ENCODE measurements around the gene TBXAS1. TPM values are rescaled to one million over a fixed set of nuclear protein-coding genes. Genes with fewer than 3 reads are reported as not detected.

TBXAS1 gene
- total RNA-seq, 1 donor from 2014 or later = 9.9 TPM

- Histone ChIP-seq H3K27me3 (ENCODE audit: control insufficient read depth in 3 of 3, insufficient read depth in 3 of 3, low read length in 3 of 3) (no peaks in the 10 kb centered on the region), H3K36me3 (ENCODE audit: control insufficient read depth in 3 of 3, insufficient read depth in 3 of 3, low read length in 3 of 3) (peaks cover 0 to 5% (median 2%) of the 10 kb centered on the region in 3 donors)
Measured at GRCh38 chr7:140055833-140056232, 226.8 kb downstream of the TBXAS1 start.

GRCh38 chr7:140056431-140057142 is 227.5 kb downstream of the TBXAS1 start:
- H3K9me3 ChIP-seq (ENCODE audit: control insufficient read depth in 3 of 3, low read length in 3 of 3) = no peaks in the 10 kb centered on the region
- H3K9ac ChIP-seq (ENCODE audit: low read depth in 1 of 3, low read length in 3 of 3) = no peak overlapping the region
- H3K4me1 ChIP-seq (ENCODE audit: control insufficient read depth in 3 of 3, insufficient read depth in 3 of 3, low read length in 3 of 3) = peaks cover 17 to 25% (median 17%) of the 10 kb centered on the region in 3 donors
- no peak overlapping the region for H3K27ac ChIP-seq (ENCODE audit: low read depth, low read length)
- peaks cover 0 to 5% (median 2%) of the 10 kb centered on the region in 3 donors for H3K36me3 ChIP-seq (ENCODE audit: control insufficient read depth in 3 of 3, insufficient read depth in 3 of 3, low read length in 3 of 3)
- H3K27me3 ChIP-seq (ENCODE audit: control insufficient read depth in 3 of 3, insufficient read depth in 3 of 3, low read length in 3 of 3) = no peaks in the 10 kb centered on the region
- H3K4me3 ChIP-seq (ENCODE audit: low read length in 3 of 3) = no peak overlapping the region

More at GRCh38 chr7:140055833-140056232, 226.8 kb downstream of the TBXAS1 start:
- no peaks in the 10 kb centered on the region for H3K9me3 ChIP-seq (ENCODE audit: control insufficient read depth in 3 of 3, low read length in 3 of 3)
- no peak overlapping the region for H3K4me3 ChIP-seq (ENCODE audit: low read length in 3 of 3)
- H3K9ac ChIP-seq (ENCODE audit: low read depth in 1 of 3, low read length in 3 of 3) = no peak overlapping the region
- peaks cover 11 to 17% (median 14%) of the 10 kb centered on the region in 3 donors for H3K4me1 ChIP-seq (ENCODE audit: control insufficient read depth in 3 of 3, insufficient read depth in 3 of 3, low read length in 3 of 3)
- H3K27ac ChIP-seq (ENCODE audit: low read depth, low read length) = no peak overlapping the region

GRCh38 chr7:140057143-140057535 is 228.1 kb downstream of the TBXAS1 start:
- no peaks in the 10 kb centered on the region for H3K27me3 ChIP-seq (ENCODE audit: control insufficient read depth in 3 of 3, insufficient read depth in 3 of 3, low read length in 3 of 3)
- peaks cover 17 to 28% (median 19%) of the 10 kb centered on the region in 3 donors for H3K4me1 ChIP-seq (ENCODE audit: control insufficient read depth in 3 of 3, insufficient read depth in 3 of 3, low read length in 3 of 3)
- H3K9me3 ChIP-seq (ENCODE audit: control insufficient read depth in 3 of 3, low read length in 3 of 3) = no peaks in the 10 kb centered on the region
- no peak overlapping the region for H3K27ac ChIP-seq (ENCODE audit: low read depth, low read length)
- no peak overlapping the region for H3K9ac ChIP-seq (ENCODE audit: low read depth in 1 of 3, low read length in 3 of 3)
- no peak overlapping the region for H3K4me3 ChIP-seq (ENCODE audit: low read length in 3 of 3)
- peaks cover 0 to 5% (median 2%) of the 10 kb centered on the region in 3 donors for H3K36me3 ChIP-seq (ENCODE audit: control insufficient read depth in 3 of 3, insufficient read depth in 3 of 3, low read length in 3 of 3)

GRCh38 chr7:140058517-140058916 is 229.5 kb downstream of the TBXAS1 start:
- H3K4me1 ChIP-seq (ENCODE audit: control insufficient read depth in 3 of 3, insufficient read depth in 3 of 3, low read length in 3 of 3) = peaks cover 17 to 31% (median 21%) of the 10 kb centered on the region in 3 donors

GRCh38 chr7:140059273-140060242 is 230.5 kb downstream of the TBXAS1 start:
- Histone ChIP-seq H3K4me3 (ENCODE audit: low read length in 3 of 3) (no peak overlapping the region), H3K9me3 (ENCODE audit: control insufficient read depth in 3 of 3, low read length in 3 of 3) (no peaks in the 10 kb centered on the region), H3K36me3 (ENCODE audit: control insufficient read depth in 3 of 3, insufficient read depth in 3 of 3, low read length in 3 of 3) (peaks cover 0 to 5% (median 0%) of the 10 kb centered on the region in 3 donors), H3K27ac (ENCODE audit: low read depth, low read length) (no peak overlapping the region), H3K4me1 (ENCODE audit: control insufficient read depth in 3 of 3, insufficient read depth in 3 of 3, low read length in 3 of 3) (peaks cover 17 to 31% (median 21%) of the 10 kb centered on the region in 3 donors), H3K27me3 (ENCODE audit: control insufficient read depth in 3 of 3, insufficient read depth in 3 of 3, low read length in 3 of 3) (no peaks in the 10 kb centered on the region), H3K9ac (ENCODE audit: low read depth in 1 of 3, low read length in 3 of 3) (peak overlapping the region in 1 of 3 donors; percentile 17)

More at GRCh38 chr7:140058517-140058916, 229.5 kb downstream of the TBXAS1 start:
- Histone ChIP-seq H3K4me3 (ENCODE audit: low read length in 3 of 3) (no peak overlapping the region), H3K27me3 (ENCODE audit: control insufficient read depth in 3 of 3, insufficient read depth in 3 of 3, low read length in 3 of 3) (no peaks in the 10 kb centered on the region), H3K9me3 (ENCODE audit: control insufficient read depth in 3 of 3, low read length in 3 of 3) (no peaks in the 10 kb centered on the region), H3K9ac (ENCODE audit: low read depth in 1 of 3, low read length in 3 of 3) (no peak overlapping the region), H3K27ac (ENCODE audit: low read depth, low read length) (no peak overlapping the region), H3K36me3 (ENCODE audit: control insufficient read depth in 3 of 3, insufficient read depth in 3 of 3, low read length in 3 of 3) (peaks cover 0 to 5% (median 2%) of the 10 kb centered on the region in 3 donors)

GRCh38 chr7:140060243-140060630 is 231.2 kb downstream of the TBXAS1 start:
- peaks cover 0 to 5% (median 0%) of the 10 kb centered on the region in 3 donors for H3K36me3 ChIP-seq (ENCODE audit: control insufficient read depth in 3 of 3, insufficient read depth in 3 of 3, low read length in 3 of 3)
- peaks cover 17 to 31% (median 21%) of the 10 kb centered on the region in 3 donors for H3K4me1 ChIP-seq (ENCODE audit: control insufficient read depth in 3 of 3, insufficient read depth in 3 of 3, low read length in 3 of 3)
- H3K27me3 ChIP-seq (ENCODE audit: control insufficient read depth in 3 of 3, insufficient read depth in 3 of 3, low read length in 3 of 3) = no peaks in the 10 kb centered on the region
- peak overlapping the region in 1 of 3 donors; percentile 17 for H3K9ac ChIP-seq (ENCODE audit: low read depth in 1 of 3, low read length in 3 of 3)
- peak overlapping the region in 1 of 3 donors; percentile 54 for H3K4me3 ChIP-seq (ENCODE audit: low read length in 3 of 3)
- H3K9me3 ChIP-seq (ENCODE audit: control insufficient read depth in 3 of 3, low read length in 3 of 3) = no peaks in the 10 kb centered on the region
- H3K27ac ChIP-seq (ENCODE audit: low read depth, low read length) = no peak overlapping the region

GRCh38 chr7:140060788-140061606 is 231.9 kb downstream of the TBXAS1 start:
- Histone ChIP-seq H3K9ac (ENCODE audit: low read depth in 1 of 3, low read length in 3 of 3) (peak overlapping the region in 1 of 3 donors; percentile 23), H3K27me3 (ENCODE audit: control insufficient read depth in 3 of 3, insufficient read depth in 3 of 3, low read length in 3 of 3) (no peaks in the 10 kb centered on the region), H3K27ac (ENCODE audit: low read depth, low read length) (peak overlapping the region; percentile 66), H3K36me3 (ENCODE audit: control insufficient read depth in 3 of 3, insufficient read depth in 3 of 3, low read length in 3 of 3) (peaks cover 0 to 5% (median 0%) of the 10 kb centered on the region in 3 donors), H3K9me3 (ENCODE audit: control insufficient read depth in 3 of 3, low read length in 3 of 3) (no peaks in the 10 kb centered on the region), H3K4me1 (ENCODE audit: control insufficient read depth in 3 of 3, insufficient read depth in 3 of 3, low read length in 3 of 3) (peaks cover 17 to 31% (median 21%) of the 10 kb centered on the region in 3 donors), H3K4me3 (ENCODE audit: low read length in 3 of 3) (peak overlapping the region; percentile 22 to 76 (median 54))

GRCh38 chr7:140061607-140061930 is 232.5 kb downstream of the TBXAS1 start:
- Histone ChIP-seq H3K9ac (ENCODE audit: low read depth in 1 of 3, low read length in 3 of 3) (peak overlapping the region in 1 of 3 donors; percentile 81), H3K4me3 (ENCODE audit: low read length in 3 of 3) (peak overlapping the region in 2 of 3 donors; percentile 54 to 76), H3K4me1 (ENCODE audit: control insufficient read depth in 3 of 3, insufficient read depth in 3 of 3, low read length in 3 of 3) (peaks cover 17 to 31% (median 21%) of the 10 kb centered on the region in 3 donors), H3K36me3 (ENCODE audit: control insufficient read depth in 3 of 3, insufficient read depth in 3 of 3, low read length in 3 of 3) (peaks cover 0 to 2% (median 0%) of the 10 kb centered on the region in 3 donors), H3K27ac (ENCODE audit: low read depth, low read length) (peak overlapping the region; percentile 66), H3K9me3 (ENCODE audit: control insufficient read depth in 3 of 3, low read length in 3 of 3) (no peaks in the 10 kb centered on the region), H3K27me3 (ENCODE audit: control insufficient read depth in 3 of 3, insufficient read depth in 3 of 3, low read length in 3 of 3) (no peaks in the 10 kb centered on the region)

GRCh38 chr7:140062118-140062527 is 233.1 kb downstream of the TBXAS1 start:
- H3K27ac ChIP-seq (ENCODE audit: low read depth, low read length) = peak overlapping the region; percentile 66
- H3K4me1 ChIP-seq (ENCODE audit: control insufficient read depth in 3 of 3, insufficient read depth in 3 of 3, low read length in 3 of 3) = peaks cover 17 to 31% (median 21%) of the 10 kb centered on the region in 3 donors
- peak overlapping the region; percentile 74 to 83 (median 81) for H3K9ac ChIP-seq (ENCODE audit: low read depth in 1 of 3, low read length in 3 of 3)
- no peaks in the 10 kb centered on the region for H3K27me3 ChIP-seq (ENCODE audit: control insufficient read depth in 3 of 3, insufficient read depth in 3 of 3, low read length in 3 of 3)
- no peaks in the 10 kb centered on the region for H3K36me3 ChIP-seq (ENCODE audit: control insufficient read depth in 3 of 3, insufficient read depth in 3 of 3, low read length in 3 of 3)
- no peaks in the 10 kb centered on the region for H3K9me3 ChIP-seq (ENCODE audit: control insufficient read depth in 3 of 3, low read length in 3 of 3)
- H3K4me3 ChIP-seq (ENCODE audit: low read length in 3 of 3) = peak overlapping the region; percentile 76 to 83 (median 81)
